ENCODE results near the gene TDRD9. TPM values are rescaled to one million over a fixed set of nuclear protein-coding genes. Genes with fewer than 3 reads are reported as not detected.

Gene TDRD9
- polyA plus RNA-seq, 10 donors: 0.10 to 1.4 (median 0.51) TPM

DNA sequence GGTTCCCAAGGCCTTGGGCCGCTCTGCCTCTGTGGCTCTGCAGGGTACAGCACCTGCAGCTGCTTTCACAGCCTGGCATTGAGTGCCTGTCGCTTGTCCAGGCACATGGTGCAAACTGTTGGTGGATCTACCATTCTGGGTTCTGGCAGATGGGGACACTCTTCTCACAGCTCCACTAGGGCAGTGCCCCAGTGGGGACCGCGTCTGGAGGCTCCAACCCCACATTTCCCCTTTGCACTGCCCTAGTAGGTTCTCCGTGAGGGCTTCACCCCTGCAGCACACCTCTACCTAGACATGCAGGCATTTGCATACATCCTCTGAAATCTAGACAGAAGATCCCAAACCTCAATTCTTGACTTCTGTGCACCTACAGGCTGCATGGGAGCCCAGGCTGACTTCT is 138.0 kb downstream of the TDRD9 start:
- DNase-seq: no peak

DNA sequence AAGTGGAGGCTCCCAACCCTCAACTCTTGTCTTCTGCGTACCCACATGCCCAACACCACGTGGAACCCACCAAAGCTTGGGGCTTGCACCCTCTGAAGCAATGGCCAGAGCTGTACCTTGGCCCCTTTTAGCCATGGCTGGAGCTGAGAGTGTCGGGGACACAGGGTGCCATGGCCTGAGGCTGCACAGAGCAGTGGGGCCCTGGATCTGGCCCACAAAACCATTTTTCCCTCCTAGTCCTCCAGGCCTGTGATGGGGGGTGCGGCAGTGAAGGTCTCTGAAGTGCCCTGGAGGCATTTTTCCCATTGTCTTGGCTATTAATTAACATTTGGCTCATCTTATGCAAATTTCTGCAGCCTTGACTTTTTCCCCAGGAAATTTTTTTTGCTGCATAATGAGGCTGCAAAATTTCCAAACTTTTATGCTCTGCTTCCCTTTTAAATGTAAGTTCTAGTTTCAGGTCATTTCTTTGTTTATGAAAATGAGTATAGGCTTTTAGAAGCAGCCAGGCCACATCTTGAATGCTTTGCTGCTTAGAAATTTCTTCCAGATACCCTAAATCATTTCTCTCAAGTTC is 138.6 kb downstream of the TDRD9 start:
- no peak for DNase-seq

DNA sequence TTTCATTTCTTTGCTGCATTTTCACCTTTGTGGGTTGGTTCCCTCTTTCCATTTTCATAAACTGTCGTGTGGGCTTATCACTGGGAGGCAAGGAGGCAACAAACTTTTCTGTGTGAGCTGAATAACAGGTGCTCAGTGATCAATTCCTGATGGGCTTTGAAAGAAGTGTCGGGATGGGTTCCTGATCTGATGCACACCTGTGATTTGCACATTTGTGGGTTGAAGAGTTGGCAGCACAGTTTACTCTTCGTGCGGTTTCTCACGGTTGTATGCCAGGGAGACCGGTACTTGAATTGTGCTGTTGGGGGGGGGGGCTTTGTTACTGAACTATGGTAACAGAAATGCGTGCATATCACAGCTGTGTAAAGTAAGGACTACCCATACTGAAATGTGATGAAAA is 141.3 kb downstream of the TDRD9 start:
- DNase-seq: no peak

DNA sequence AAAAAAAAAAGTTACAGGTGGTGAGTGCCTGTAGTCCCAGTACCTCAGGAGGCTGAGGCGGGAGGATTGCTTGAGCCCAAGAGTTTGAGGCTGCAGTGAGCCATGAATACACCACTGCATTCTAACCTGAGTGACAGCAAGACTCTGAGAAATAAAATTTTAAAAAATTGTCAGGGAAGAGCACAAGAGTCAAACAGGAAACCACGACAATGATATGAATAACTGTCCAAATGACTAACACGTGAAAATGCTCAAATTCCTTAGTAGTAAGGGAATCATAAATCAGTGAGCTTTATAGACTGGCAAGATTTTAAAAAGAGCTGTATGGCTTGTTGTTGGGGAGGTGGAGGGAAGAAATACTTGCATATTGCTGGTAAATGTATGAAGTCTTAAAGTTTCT is 144.3 kb downstream of the TDRD9 start:
- DNase-seq: no peak

DNA sequence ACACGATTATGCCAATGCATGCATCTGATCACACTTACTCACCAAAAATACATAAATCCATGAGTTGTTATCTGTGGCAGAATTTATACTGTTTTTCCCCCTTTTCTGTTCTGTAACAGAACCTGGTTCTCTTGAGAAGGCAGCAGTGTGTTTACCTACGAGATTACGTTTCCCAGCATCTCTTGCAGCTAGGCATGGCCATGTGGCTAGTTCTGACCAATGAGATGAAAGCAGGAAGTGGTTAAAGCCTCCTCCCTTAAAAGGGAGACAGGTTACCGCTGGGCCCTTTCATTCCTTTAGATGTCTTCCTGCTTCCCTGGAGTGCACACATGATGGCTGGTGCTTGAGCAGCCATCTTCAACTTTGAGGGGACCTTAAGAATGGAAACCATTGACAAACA is 145.5 kb downstream of the TDRD9 start:
- DNase-seq: no peak

DNA sequence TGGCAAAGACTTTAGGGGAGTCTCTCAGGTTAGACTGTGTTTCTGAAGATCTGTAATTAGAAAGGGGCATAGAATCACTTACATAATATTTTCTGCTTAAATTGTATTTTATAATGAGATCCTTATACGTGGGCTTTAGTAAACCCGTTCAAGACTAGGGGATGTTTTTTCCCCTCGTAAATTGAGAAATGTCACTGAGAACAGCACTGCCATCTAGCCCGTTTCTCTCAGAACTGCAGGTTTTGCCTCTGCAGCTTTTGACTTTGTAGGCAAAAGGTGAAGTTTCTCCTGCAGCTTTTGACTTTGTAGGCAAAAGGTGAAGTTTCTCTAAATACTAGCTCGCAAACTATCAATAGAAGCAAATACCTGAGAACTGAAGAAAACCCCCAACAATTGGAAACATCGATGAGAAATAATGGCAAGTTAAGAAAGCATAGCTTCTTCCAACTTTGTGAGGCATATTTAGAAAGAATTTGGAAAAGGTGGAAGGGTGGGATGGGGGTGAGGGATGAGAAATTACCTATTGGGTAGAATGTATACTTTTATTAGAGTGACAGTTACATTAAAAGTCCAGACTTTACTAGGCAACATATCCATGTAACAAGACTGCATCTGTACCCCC is 147.4 kb downstream of the TDRD9 start:
- no peak for DNase-seq

DNA sequence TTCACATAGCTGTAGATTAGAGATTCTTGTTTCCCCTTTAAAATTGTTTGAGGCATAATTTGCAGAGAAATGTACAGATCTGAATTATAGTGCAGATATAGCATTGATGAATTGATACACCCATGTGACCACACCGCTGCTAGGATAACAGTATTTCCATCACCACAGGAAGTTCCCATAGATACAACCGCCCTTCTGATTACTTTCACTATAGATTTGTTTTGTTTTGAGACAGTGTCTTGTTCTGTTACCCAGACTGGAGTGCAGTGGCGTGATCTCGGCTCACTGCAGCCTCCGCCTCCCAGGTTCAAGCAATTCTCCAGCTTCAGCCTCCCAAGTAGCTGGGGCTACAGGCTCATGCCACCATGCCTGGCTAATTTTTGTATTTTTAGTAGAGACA is 148.5 kb downstream of the TDRD9 start:
- no peak for DNase-seq

DNA sequence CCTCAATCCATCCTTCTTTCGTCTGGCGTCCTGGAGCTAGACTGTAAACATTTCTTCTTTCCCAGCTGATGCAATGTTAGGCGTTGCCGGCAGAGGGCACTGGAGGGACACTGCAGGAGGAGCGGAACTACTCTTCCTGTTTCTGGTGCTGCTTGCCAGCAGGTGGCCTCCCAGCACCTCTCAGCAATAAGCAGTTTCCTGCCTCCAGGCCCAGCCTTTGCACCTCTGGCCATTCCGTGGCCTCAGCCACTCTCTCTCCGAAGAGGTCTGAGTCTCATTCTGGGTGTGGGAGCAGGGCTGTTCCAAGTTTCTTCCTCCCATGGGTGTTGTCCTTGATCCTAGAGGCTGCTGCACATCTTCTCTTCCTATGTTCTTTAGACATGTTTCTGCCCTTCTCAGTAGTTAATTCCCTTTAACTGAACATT is 149.8 kb downstream of the TDRD9 start:
- DNase-seq: peak; percentile 80 to 93 (median 88)

DNA sequence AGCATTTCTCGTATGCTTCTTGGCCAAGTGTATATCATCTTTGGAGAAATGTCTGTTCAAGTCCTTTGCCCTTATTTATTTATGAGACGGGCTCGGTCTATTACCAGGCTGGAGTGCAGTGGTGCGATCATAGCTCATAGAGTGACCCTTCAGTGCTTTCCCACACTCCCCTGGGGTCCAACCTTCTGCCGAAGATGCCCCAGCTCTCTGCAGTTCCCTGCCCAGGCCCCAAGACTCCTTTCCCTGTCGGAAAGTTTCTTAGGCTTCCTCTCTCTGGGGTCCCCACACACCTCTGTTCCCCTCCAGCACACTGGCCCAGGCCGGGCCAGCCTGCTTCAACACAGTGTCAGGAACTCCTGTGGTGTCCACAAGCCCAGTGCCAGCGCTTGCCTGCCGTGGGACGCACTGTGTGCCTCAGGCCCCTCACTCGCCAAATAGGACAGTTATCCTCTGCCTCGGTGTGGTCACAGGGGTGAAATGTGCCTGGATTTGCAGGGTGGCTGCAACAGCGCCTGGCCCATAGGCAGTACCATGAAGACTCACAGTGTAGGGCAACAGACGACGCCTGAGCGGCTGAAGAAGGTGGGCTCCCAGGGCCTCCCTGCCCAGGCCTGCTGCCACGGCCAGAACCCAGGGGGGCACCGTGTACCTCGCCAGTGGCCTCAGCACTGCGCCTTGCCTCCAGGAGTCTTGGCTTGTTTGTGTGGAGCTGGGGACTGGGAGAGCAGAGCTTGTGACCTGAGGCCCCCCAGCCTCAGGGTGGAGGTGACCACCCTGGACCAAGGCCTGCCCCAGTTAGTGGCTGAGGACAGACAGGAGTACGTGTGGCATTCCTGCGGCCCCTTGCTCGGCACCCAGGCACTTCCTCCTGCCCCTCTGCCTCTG is 152.4 kb downstream of the TDRD9 start:
- DNase-seq: no peak

DNA sequence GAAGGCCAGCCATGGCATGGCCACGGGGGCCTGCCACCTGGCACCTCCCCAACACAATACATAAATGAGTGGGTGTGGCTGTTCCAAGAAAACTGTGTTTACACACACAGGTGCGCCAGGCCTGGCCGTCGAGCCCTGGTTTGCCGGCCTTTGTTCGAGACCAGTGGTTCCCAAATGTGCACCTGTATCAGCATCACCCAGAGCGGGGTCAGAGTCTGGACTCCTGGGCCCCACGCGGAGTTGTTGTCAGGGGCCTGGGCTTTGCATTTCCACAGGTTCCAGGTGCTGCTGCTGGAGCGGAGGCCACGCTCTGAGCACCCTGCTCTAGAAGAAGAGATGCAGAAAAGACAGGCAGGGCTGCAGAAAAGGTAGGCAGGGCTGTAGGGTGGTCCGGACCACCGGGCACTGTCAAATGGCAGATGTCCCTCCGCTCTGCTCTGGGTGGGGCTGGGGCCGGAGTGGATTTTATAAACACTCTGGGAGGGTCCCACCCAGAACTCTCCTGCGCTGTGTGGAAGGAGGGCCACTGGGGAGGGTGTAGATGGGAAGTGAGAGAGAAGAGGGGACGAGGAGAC is 153.1 kb downstream of the TDRD9 start:
- no peak for DNase-seq

DNA sequence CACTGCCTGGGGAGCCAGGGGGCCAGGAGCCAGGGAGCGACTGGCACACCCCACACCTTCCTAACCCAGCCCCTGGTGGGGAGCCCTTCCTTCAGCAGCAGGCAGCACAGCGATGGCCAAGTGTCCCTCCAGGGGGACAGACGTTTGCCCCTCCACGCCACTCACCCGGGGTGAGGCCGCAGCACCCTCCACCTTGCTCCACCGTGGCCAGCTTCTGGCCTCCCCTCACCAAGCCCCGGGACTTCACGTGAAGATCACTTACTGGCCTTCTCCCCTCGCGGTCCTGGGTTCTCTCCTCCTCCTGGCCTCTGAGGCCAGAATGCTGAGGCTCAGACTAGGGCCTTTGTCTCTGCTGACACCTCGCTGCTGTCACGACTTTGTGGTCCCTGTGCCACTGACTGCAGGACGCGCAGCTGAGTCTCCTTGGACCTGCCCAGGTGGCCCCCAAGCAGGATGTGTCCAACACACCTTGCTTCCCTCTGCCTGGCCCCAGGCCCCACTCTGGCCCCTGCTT is 153.8 kb downstream of the TDRD9 start:
- DNase-seq: no peak

DNA sequence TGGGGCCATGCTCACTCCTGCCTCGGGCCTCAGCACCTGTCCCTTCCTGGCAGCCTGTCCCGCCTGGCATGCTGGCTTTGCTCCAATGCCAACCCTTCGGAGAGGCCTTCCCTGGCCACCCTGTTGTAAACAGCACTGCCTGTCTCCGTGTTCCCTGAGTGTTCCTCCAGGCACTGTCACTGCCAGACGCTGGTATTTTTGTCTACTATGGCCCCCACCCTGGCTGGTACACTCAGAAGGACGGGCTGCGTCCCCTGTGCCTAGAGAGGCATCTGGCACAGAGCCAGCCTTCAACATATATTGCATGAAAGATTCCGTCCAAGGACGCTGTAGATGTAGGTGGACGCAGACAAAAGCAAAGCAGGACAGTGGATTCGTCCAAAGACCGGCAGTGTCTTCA is 154.6 kb downstream of the TDRD9 start:
- DNase-seq: peak in 2 of 3 donors; percentile 28 to 36

DNA sequence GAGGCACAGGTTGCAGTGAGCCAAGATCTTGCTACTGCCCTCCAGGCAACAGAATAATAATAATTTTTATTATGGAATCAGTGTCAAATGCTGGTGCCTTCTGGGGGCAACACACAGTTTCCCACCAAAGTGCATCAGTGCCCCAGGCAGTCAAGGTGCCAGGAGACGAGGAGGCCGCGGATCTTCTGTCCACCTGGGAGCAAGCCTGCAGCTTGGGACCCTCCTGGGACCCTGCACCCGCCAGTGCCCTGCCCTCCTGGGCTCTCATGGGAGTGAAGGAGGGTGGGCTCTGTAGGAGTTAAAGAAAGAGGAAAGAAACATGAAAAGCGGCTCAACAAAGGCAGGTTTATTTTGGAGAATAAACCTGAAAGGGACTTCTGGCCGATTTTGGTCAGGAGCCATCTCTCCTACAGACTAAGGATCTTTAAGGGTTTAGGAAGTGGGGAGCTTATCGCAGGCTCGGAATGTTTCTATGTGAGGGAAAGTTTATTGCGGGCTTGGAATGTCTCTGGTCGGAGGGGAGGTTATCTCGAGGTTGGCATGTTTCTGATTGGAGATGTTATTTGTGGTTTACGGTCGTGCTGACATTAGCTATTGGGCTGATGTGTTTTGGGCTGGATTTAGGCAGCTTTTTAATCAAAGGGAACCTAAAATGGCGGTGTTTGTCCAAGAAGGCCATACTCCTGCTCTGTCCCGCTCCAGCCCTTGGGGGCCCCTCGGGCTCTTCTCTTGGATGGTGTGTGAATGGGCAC is 156.2 kb downstream of the TDRD9 start:
- DNase-seq: no peak

DNA sequence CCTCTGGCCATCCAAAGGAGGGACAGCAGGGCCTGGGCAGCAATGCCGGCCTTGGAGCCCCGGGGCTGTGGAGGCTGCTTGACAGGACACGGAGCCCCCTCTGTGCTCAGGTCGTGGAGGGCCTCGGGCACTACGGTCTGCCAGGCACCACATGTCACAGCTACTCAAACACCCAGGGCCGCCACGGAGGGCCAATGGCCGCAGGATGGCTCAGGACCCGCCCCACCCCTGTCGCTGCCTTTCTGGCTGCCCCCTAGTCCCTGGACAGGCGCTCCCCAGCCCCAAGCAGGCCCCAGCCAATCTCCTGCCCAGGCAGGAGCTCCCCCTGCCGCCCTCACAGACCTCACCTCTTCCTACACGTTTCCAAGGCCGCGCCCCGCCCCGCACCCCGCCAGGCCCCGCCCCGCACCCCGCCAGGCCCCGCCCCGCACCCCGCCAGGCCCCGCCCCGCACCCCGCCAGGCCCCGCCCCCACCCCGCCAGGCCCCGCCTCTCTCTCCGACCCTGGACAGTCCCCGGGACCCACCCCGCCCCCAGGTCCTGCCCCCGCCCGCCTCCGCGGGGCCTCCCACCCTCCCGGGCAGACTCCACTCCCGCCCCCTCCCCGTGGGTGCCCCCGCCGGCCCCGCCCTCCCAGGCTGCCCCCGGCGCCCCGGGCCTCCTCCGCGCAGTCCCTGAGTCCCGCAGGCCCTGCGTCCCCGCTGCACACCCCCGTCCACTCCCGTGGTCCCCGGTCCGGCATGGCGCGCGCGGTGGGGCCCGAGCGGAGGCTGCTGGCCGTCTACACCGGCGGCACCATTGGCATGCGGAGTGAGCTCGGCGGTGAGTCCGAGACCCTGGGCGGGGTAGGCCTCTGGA is 157.0 kb downstream of the TDRD9 start, which contains the start of gene ASPG:
TSS of gene ASPG (plus strand) at position 669 of the 857 bp plus-strand sequence. CDS start at position 740, 71 bp downstream.
- no peak for DNase-seq

DNA sequence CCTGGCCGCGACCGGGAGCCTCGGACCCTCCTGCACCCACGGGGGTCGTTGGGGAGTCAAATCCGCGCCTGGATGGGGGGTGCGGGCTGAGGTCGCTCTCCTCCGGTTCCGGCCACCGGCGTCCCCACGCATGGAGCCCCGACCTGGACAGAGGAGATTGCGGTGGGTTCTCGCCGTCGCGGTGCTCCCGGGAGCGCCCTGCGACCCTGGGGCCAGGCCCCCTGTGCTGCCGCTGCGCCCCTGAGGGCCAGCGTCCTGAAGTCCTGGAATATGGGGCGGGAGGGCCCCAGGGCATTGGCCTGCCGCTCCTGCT is 157.6 kb downstream of the TDRD9 start:
- DNase-seq: no peak

DNA sequence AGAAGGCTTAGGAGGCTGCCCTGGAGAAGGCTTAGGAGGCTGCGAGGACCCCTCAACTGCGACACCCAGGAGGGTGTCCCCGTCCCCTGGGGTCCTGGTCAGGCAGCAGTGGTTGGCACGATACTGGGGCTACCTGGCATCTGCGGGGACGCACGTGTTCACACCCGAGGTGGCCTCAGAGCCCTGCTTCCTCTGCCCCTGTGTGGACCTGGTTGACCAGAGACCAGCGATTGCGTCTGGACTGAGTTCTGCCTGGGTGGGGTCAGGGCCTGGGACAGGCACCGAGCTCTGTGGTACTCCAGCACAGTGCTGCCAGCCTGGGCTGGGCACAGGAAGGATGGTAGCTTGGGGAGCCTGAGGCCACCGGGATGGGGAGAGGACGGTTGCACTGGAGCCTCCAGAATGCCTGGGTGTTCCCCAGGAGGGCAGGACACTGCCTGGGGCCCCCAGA is 158.0 kb downstream of the TDRD9 start:
- no peak for DNase-seq

DNA sequence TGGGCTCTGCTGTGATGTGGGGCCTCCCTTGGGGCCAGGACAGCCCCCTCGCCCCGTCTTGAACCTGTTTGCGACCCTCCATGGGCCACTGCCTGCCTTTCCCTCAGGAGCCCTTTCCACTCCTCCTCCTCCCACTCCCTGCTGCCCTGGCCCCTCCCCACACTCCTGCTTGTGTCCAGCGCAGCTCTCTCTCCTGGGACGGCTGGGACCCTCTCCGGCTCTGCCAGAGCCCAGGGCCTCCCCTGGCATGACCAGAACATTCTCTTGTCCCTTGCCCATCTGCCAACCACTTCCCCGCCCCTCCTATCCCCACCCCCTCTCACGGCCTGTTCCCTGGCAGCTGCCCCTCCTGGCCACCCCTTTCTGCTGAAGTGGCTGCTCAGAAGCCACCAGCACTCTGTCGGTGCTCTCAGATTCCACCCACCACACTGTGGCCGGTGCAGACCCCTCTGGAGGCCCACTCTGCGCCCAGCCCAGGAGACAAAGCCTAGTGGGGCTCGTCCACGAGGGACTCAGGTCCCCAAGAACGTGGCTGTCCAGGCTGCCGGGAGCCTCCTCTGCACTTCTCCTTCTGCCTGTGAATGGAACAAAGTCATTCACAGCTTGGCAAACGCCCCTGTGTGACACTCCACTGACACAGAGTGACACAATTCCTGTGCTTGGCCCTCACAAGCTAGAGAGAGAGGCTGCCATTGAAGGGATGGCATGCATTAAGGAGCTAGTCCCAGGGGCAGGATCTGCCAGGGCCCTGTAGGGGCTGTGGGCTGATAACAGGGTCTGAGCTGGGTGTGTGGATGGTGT is 158.6 kb downstream of the TDRD9 start:
- no peak for DNase-seq

DNA sequence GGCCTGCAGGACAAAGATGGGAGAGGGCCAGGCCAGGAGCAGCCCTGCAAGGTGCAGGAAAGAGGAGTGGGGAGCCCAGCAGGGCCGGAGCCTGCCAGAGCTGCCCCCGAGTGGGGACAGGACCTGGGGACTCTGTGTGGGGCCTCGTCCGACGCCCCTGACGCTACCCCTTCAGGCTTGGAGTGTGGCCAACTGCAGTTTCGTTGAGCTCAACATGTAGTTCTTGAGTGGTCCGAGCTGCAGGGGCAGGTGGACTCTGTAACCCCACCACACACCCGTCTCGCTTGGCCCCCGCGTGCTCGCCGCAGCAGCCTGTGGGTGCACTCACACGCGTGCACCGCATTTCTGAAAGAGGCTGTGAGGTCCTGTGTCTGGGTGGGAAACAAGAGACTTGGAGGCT is 159.2 kb downstream of the TDRD9 start:
- no peak for DNase-seq

DNA sequence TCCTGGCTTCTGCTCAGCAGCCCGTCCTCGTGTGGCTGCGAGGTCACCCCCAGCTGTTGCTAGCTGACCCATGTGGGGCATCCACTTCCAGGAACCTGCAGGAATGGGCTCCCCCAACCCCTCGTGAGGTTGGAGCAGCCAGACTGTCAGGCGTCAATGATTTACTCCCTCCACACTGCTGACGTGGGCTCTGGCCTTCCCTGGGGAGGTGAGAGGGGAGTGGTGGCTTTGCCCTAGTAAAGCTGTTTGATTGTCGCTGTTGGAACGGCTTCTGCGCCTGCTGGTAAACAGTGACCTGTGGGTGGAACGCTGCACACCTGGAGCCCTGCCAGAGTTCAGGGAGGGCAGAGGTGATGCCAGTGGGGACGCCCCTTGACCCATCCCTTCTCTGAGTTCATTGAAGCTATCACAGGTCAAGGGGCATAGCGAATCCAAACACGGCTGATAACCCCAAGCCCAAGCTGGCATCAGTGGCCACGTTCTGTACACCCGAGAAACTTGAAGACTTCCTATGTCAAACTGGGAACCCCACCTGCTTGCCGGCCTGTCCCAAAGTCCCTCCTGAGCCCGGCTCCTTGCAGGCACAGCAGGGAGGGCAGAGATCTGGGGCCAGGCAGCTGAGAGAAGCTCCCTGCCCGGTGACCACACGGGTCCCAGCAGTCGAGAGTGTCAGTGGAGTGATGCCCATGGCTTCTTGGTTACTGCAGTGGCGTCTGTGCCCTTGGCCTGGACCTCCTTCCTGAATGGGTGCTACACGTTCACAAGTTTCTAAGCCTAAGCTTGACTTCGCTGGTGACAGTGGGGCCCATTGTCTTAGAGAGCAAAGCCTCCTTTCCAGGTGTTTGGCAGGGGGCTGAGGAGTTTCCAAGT is 160.0 kb downstream of the TDRD9 start:
- DNase-seq: no peak
